Stimulated activated naive CD8-positive, alpha-beta T cell treated with anti-CD3 and anti-CD28 coated beads, Interleukin-15, amount 100 ng/mL, for 72 hours (primary cell): ENCODE measurements around the gene SRSF8.
A peak's percentile ranks its signal among the peaks of the same experiment; 100 is the strongest.

ENCODE experiments used
- ATAC-seq: fragments of 150-1000 bp; cut with Tn5 transposase; 2 replicates; pipeline ENCODE4 v1.10.0; 2021; ENCODE audit warnings: mild to moderate bottlenecking, moderate library complexity
- DNase-seq, 2 donors: peaks; one replicate each; pipeline ENCODE4 v3.0.0; 2021 to 2022
- H3K27ac Mint-ChIP-seq, 2 donors: one replicate each; pipeline ENCODE4 v1.8.0; 2022; ENCODE audit warnings: mild to moderate bottlenecking in 2 of 2, mixed read lengths in 2 of 2, moderate library complexity in 2 of 2
- H3K27me3 Mint-ChIP-seq: one replicate; pipeline ENCODE4 v1.8.0; 2022; ENCODE audit warnings: mixed read lengths
- H3K4me1 Mint-ChIP-seq: one replicate; pipeline ENCODE4 v1.8.0; 2022; ENCODE audit warnings: mild to moderate bottlenecking, mixed read lengths
- H3K4me3 Mint-ChIP-seq, 2 donors: one replicate each; pipeline ENCODE4 v1.8.0; 2022; ENCODE audit warnings: mild to moderate bottlenecking in 2 of 2, mixed read lengths in 2 of 2, moderate library complexity in 1 of 2
- H3K9me3 Mint-ChIP-seq, 2 donors: one replicate each; pipeline ENCODE4 v1.8.0; 2022; ENCODE audit warnings: mixed read lengths in 2 of 2

The SRSF8 gene

GRCh38 chr11:95084509-95084908 is 17.8 kb downstream of the SRSF8 start:
- no peaks in the 10 kb centered on the region for H3K27me3 Mint-ChIP-seq
- peak; percentile 43 to 57 for DNase-seq
- H3K4me1 Mint-ChIP-seq, result peaks cover 49% of the 10 kb centered on the region
- ATAC-seq, result peak; percentile 78
- H3K4me3 Mint-ChIP-seq, result peak overlapping the region; percentile 1 to 36
- H3K27ac Mint-ChIP-seq, result peak overlapping the region in 1 of 2 donors; percentile 80
- no peaks in the 10 kb centered on the region for H3K9me3 Mint-ChIP-seq

- Mint-ChIP-seq H3K4me3 (peak overlapping the region in 1 of 2 donors; percentile 16), H3K4me1 (peaks cover 49% of the 10 kb centered on the region), H3K9me3 (no peaks in the 10 kb centered on the region), H3K27ac (peak overlapping the region; percentile 3 to 72), H3K27me3 (no peaks in the 10 kb centered on the region)
- DNase-seq (no peak), ATAC-seq (no peak)
Measured at GRCh38 chr11:95085117-95085816, 18.5 kb downstream of the SRSF8 start.

GRCh38 chr11:95086151-95086550 is 19.4 kb downstream of the SRSF8 start:
- Mint-ChIP-seq H3K27ac (no peak overlapping the region), H3K4me3 (no peak overlapping the region), H3K4me1 (peaks cover 58% of the 10 kb centered on the region), H3K27me3 (no peaks in the 10 kb centered on the region), H3K9me3 (no peaks in the 10 kb centered on the region)
- ATAC-seq (no peak), DNase-seq (no peak)

DNA sequence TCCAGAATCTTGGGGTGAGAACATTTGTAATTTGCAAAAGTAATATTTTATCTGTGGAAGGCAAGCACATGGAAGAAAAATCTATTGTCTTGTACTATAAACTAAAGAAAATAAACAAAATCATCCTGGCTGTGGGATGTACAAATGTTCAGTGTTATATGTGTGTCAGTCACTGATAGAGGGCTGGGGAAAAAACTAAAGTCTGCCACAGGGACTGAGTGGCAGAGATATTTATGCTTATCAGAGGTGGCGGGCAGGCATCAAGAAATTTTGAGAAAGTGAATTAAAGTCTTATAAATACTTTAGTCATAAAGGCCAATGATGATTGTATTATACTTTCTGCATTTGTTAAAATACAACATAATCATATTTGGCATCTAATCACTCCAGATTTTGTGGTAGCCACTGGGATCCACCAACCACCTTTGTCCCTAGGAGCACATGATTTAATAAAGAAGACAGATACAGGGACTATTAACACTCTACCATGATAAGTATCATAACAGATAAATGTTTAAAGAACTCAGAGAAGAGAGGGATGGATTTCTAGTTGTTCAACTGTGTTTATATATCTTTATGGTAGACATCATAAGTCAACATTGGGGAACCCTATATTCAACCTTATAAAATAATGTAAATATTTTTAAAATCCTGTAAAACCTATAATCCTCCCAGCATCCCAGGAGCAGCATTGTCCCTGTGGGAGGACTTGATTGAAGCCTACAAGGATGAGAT is 20.3 kb downstream of the SRSF8 start:
- no peaks in the 10 kb centered on the region for H3K27me3 Mint-ChIP-seq
- H3K9me3 Mint-ChIP-seq, result no peaks in the 10 kb centered on the region
- no peak for DNase-seq
- peaks cover 67% of the 10 kb centered on the region for H3K4me1 Mint-ChIP-seq
- H3K4me3 Mint-ChIP-seq, result no peak overlapping the region
- H3K27ac Mint-ChIP-seq, result no peak overlapping the region
- no peak for ATAC-seq

DNA sequence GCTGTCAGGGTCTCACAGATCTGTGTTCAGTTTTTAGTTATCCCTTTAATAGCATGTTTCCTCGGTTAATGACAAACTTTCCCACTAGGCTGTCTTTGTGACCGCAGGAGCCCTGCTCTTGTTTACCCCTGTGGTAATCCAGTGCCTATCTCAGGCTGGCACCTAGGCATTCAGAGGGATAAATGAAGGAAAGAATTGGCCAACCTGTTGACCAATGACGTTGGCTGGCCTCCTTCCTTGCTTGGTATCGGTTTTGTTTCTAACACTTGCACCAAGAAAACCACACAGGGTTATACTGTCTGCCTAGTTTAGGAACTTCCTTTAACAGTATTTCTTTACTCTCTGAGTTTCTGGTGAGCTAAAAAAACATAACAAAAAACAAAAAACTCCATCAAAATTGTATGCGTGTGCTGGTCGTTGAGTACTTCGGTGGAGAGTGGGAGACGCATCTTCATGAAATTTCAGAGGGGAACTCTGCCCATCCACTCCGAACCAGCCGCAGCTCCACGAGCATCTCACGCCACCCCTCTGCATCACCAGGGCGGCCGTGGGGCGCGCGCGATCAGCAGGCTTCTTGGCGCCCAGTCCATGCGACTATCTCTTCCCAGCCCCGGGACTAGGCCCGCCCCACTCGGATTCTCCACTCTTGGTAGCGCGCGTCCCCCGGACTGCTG is 22.4 kb downstream of the SRSF8 start:
- Mint-ChIP-seq H3K27ac (peak overlapping the region; percentile 95 to 97), H3K27me3 (no peaks in the 10 kb centered on the region), H3K9me3 (no peaks in the 10 kb centered on the region), H3K4me3 (peak overlapping the region; percentile 90 to 95), H3K4me1 (peaks cover 75% of the 10 kb centered on the region)
- DNase-seq (peak; percentile 24 to 36), ATAC-seq (peak; percentile 69)

GRCh38 chr11:95089620-95090542 is 23.2 kb downstream of the SRSF8 start, which contains the start of gene ENDOD1:
Gene ENDOD1 (plus strand): TSS chr11:95089846. CDS start chr11:95089928, 82 bp downstream.
- Mint-ChIP-seq H3K9me3 (no peaks in the 10 kb centered on the region), H3K4me1 (peaks cover 75% of the 10 kb centered on the region), H3K27me3 (no peaks in the 10 kb centered on the region), H3K27ac (peak within 1 kb of the TSS; percentile 95 to 97), H3K4me3 (peak within 1 kb of the TSS; percentile 90 to 95)
- DNase-seq (peak; percentile 85 to 88), ATAC-seq (peak; percentile 95)

DNA sequence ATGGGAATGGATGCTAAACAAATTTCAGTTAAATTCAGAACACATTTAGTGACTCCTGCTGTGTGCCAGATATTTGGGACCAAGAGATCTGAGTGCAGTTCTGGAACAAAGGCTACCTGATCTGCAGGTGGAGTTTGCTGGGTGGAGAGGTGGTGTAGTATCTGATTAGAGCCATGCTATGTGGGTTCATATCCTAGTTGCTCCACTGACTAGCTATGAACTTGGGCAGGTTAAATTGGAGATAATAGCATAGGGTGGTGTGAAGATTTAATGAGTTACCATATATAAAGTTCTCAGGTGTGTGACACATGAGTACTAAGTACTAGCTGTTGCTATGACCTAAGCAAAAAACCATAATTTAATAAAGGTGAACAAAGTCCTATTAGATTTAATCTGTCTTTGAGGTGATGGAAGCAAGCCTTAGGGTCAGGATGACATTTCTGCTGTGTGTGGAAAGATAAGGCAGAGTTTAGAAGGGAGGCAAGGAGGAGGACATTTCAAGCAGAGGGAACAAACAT is 25.0 kb downstream of the SRSF8 start:
- peaks cover 75% of the 10 kb centered on the region for H3K4me1 Mint-ChIP-seq
- peak overlapping the region; percentile 7 to 87 for H3K4me3 Mint-ChIP-seq
- no peak for DNase-seq
- H3K27ac Mint-ChIP-seq, result no peak overlapping the region
- no peak for ATAC-seq
- H3K27me3 Mint-ChIP-seq, result no peaks in the 10 kb centered on the region
- H3K9me3 Mint-ChIP-seq, result no peaks in the 10 kb centered on the region

DNA sequence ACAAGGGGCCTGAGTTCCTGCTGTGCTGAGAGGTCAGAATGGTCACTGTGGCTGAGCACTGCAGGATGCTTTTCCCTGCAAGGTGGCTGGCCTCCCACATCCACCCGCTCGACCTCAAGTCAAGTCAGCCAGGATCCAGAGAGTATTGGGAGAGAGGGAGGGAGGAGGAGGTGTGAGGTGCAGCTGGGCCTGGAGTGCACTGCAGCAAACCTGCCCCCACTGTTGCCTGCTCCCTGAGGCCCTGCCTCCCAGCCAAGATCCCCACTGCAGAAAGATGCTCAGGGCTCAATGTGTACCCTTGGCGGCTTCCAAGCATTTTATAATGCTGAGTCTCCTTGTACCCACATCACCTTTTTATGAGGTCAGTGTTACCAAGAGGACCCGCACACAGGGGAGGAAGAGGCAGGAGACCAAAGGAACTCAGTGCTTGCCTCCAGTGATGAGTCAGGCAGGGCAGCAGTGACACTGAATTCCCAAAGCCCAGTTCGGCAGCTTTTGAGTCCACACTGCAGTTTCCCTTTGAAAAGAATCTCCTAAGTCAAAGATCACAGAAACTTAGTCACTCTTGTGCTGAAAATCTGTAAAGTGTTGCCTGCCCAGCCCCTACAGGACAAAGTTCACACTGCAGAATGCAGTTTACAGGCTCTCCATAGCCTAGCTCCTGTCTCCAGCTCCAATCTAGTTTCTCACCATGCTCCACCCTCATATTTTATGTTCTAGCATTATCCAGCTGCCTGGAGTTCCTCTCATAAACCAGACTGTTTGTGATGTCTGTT is 26.0 kb downstream of the SRSF8 start:
- Mint-ChIP-seq H3K27me3 (no peaks in the 10 kb centered on the region), H3K9me3 (no peaks in the 10 kb centered on the region), H3K4me1 (peaks cover 85% of the 10 kb centered on the region), H3K4me3 (peak overlapping the region; percentile 50 to 65), H3K27ac (peak overlapping the region in 1 of 2 donors; percentile 81)
- DNase-seq (peak; percentile 23 to 39), ATAC-seq (no peak)

GRCh38 chr11:95093548-95093947 is 26.8 kb downstream of the SRSF8 start:
- Mint-ChIP-seq H3K27me3 (no peaks in the 10 kb centered on the region), H3K4me3 (peak overlapping the region; percentile 50 to 65), H3K27ac (peak overlapping the region in 1 of 2 donors; percentile 9), H3K4me1 (peaks cover 86% of the 10 kb centered on the region), H3K9me3 (no peaks in the 10 kb centered on the region)
- DNase-seq (no peak), ATAC-seq (no peak)

GRCh38 chr11:95095858-95096587 is 29.3 kb downstream of the SRSF8 start:
- H3K27me3 Mint-ChIP-seq, result no peaks in the 10 kb centered on the region
- H3K27ac Mint-ChIP-seq, result no peak overlapping the region
- ATAC-seq (peak; percentile 91), DNase-seq (no peak)
- peaks cover 86% of the 10 kb centered on the region for H3K4me1 Mint-ChIP-seq
- H3K9me3 Mint-ChIP-seq, result no peaks in the 10 kb centered on the region
- peak overlapping the region; percentile 48 to 54 for H3K4me3 Mint-ChIP-seq

- no peaks in the 10 kb centered on the region for H3K27me3 Mint-ChIP-seq
- no peak overlapping the region for H3K4me3 Mint-ChIP-seq
- no peaks in the 10 kb centered on the region for H3K9me3 Mint-ChIP-seq
- H3K27ac Mint-ChIP-seq, result no peak overlapping the region
- DNase-seq (no peak), ATAC-seq (no peak)
- H3K4me1 Mint-ChIP-seq, result peaks cover 79% of the 10 kb centered on the region
Measured at GRCh38 chr11:95097209-95097608, 30.5 kb downstream of the SRSF8 start.

DNA sequence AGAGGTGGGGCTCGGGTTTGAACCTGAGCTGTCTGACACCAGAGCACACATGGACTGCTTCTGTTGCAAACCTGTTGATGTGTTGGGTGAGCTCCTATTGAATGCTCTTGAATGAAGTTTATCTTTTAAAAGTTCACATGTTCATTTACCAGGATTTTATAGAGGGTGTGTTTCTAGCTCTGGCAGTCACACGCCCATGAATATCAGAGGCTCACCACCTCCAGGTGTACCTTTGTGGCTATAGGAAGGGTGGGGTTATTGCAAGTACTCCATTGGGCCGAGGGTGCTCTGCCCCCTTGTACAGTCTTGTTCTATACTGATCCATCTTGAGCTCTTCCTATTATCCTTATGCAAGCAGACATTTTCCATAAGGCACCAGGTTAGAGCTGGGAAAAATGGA is 32.1 kb downstream of the SRSF8 start:
- no peaks in the 10 kb centered on the region for H3K9me3 Mint-ChIP-seq
- H3K27ac Mint-ChIP-seq, result no peak overlapping the region
- H3K4me3 Mint-ChIP-seq, result no peak overlapping the region
- peaks cover 72% of the 10 kb centered on the region for H3K4me1 Mint-ChIP-seq
- ATAC-seq (no peak), DNase-seq (no peak)
- H3K27me3 Mint-ChIP-seq, result no peaks in the 10 kb centered on the region

DNA sequence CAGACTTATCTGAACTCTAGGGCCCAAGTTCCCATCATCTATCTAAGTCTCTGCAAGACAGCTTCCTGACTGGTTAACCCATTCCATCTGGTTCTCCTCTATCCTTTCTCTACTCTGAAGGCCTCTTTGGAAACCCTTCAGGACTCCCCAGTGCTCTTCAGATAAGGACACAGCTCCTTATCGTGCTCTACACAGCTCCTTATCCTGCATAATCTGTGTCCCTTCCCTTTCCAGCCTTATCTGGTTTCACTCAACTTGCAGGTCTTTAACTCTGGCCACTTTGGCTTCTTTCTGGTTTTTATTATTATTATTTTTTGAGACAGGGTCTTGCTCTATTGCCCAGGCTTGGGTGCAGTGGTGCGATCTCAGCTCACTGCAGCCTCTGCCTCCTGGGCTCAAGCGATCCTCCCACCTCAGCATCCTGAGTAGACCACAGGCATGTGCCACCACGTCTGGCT is 33.5 kb downstream of the SRSF8 start:
- DNase-seq (no peak), ATAC-seq (no peak)
- Mint-ChIP-seq H3K27me3 (no peaks in the 10 kb centered on the region), H3K4me3 (no peak overlapping the region), H3K4me1 (peaks cover 62% of the 10 kb centered on the region), H3K27ac (no peak overlapping the region), H3K9me3 (no peaks in the 10 kb centered on the region)
